Activated CD8-positive, alpha-beta memory T cell treated with anti-CD3 and anti-CD28 coated beads for 1 hour (primary cell): ENCODE data around the gene B3GAT2.

Experiments
- DNase-seq, 2 donors: peaks; one replicate each; pipeline ENCODE4 v3.0.0-alpha.2; 2020; ENCODE audit warnings: low read depth in 1 of 2; ENCODE audit errors: extremely low read depth in 1 of 2

Gene B3GAT2

GRCh38 chr6:70900047-70900446 lies 56.8 kb downstream of the B3GAT2 start:
- no peak for DNase-seq

GRCh38 chr6:70894001-70894400 lies 62.9 kb downstream of the B3GAT2 start:
- no peak for DNase-seq

GRCh38 chr6:70889270-70889669 lies 67.6 kb downstream of the B3GAT2 start:
- no peak for DNase-seq

DNA sequence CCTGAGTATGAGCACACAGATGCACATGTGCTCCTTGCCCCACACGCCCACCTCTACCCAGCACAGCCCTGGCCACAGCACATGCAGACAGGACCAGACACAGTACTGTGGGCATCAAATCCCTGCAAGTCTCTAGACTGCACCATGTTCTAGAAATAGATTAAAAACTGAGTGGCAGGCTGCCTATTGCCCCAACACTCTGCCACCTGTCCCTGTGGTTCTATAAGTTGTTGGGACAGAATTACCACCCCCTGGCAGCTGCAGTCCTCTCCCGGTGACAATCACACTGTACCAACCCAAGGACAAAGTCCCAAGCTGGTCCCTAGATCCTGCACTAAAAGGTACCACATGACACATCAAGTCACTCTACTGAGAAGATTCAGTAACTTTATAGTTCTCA lies 70.2 kb downstream of the B3GAT2 start:
- DNase-seq = no peak

- DNase-seq = no peak
Measured at GRCh38 chr6:70886071-70886470, 70.8 kb downstream of the B3GAT2 start.

DNA sequence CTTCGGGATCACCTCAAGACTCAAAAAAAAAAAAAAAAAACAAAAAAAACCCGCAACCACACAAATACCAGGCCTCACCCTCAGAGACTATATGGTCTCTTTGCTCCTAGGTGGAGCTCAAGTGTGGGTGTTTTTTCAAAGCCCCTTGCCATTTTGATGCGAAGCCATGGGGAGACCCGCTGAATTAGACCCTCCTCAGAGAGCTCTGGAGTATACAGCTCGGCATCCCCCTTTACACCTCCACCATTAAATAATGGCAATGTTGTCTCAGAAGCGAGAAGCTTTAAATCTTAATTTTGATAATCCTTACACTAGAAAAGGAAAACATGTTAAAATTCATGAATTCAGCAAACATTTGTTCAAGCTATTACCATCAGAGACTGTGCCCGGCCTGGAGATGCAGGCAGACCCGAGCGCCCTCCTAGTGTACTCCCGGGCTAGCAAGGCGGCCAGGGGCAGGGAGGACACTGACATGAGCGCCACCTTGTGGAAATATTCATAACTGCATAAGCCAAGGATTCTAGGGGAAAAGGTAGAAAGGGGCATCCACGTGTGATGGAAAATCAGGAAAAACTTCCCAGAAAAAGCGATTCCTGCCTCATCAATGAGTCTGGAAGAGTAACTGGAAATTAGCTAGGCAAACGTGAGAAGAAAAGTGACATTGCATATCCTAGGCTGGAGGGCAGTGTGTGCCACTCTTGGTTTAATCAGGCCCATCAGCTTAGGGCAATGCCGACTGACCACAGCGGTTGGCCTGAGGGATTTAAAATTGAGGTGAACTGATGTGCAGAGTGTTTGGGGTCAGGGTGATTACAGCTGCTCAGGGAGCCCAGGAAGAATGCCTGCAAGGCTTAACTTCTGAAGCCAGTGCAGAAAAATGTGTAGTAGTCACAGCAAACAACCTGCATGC lies 72.5 kb downstream of the B3GAT2 start:
- peak; percentile 4 to 27 for DNase-seq

DNA sequence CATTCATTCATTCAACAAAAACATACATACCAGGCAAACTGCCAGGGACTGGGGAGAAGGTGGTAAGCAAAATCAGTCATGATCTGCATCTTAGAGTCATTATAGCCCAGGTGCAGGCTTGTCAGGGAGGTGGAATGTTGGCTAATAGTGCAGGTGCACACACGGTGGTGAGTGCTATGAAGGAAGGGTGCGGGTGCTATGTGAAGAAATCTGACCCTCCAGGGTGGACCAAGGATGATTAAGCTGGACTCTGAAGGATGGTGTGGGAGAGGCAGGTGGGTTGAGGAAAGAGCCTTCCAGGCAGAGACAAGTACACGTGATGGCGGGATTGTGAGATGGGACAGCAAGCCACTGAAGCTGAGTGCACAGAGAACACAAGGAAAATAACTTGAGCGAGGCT lies 77.4 kb downstream of the B3GAT2 start:
- DNase-seq = no peak

DNA sequence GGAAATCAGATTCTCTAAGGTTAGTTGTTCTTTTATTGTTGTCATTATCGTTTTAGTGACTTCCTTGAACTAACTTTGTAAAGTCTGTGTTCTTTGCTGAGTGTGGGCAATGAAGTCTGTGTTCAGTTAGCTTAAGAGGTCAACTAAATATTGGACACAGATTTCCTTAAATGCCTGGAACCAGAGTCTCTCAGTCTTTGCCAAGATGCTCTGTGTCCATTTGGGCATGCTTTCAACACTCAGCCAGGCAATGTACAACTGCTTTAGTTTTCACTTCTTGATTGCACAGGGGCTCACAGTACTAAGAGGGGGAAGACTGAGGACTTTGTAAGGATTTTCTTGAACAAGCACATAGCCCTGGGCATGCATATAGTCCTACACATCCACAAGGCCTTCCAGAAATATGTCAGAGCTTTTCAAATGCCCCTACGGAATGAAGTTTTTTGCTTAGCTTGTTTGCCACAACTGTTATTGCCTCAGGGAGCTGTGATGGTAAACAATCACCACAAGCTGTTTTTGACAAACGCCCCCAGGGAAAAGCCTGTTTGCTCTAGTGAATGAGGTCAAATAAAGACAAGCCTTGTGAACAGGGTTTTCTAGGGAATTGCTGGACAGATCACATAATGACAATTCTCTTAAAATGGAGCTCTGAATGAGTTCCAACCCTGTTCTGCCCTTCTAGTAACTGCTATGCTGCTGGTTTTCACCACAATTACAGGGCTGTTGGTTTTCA lies 82.5 kb downstream of the B3GAT2 start:
- DNase-seq = no peak

DNA sequence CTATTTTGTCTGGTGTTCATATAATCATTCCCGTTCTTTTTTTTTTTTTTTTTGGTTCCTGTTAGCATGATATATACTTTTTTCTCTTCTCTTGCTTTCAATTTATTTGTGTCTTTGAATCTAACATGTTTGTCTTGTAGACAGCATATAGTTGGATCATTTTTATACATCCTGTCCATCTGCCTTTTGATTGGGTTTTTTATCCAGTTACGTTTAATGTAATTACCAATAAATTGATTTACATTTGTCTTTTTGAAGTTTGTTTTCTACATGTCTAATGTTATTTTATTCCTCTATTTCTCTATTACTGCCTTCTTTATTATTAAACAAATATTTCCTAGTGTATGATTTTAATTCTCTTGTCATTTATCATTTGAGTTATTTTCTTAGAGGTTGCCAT lies 84.4 kb downstream of the B3GAT2 start:
- no peak for DNase-seq

DNA sequence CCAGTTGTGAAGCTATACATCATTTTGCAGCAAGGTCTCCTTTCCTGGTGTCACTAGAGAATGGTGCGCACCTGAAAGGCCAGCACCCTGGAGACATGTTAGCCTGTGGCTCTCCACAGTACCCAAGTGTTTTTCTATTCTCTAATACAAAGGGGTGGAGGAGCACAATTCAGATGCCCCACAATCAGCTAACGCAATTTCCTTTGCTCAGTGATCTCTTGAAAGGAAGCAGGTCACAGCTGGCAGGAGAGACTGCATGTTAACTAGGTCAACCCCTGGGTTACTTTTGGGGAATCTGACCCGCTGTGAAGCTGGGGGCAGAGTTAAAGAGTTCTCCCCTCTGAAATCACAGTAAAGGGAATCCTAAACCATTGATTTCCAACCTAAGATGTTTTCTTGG lies 92.5 kb downstream of the B3GAT2 start:
- no peak for DNase-seq

- no peak for DNase-seq
Measured at GRCh38 chr6:70863343-70863742, 93.5 kb downstream of the B3GAT2 start.

DNA sequence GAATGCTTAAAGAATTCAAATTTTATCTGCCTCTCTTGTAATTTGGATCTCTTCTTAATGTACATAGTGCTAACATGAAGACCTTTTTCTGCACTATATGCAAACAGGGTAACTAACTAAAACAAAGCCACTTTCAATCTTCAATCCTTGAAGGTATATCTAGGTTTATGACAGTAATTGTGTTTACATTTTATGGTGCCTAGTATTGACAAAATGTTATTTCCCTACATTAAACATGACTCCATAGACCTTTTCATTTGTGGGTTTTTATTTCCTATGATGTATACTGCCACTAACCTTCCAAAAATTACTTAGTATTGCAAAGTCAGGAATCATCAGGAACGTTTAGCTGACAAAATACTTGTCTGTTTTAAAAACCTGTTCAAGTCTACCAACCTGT lies 95.9 kb downstream of the B3GAT2 start:
- DNase-seq = no peak

GRCh38 chr6:70860045-70860444 lies 96.8 kb downstream of the B3GAT2 start:
- DNase-seq = no peak

DNA sequence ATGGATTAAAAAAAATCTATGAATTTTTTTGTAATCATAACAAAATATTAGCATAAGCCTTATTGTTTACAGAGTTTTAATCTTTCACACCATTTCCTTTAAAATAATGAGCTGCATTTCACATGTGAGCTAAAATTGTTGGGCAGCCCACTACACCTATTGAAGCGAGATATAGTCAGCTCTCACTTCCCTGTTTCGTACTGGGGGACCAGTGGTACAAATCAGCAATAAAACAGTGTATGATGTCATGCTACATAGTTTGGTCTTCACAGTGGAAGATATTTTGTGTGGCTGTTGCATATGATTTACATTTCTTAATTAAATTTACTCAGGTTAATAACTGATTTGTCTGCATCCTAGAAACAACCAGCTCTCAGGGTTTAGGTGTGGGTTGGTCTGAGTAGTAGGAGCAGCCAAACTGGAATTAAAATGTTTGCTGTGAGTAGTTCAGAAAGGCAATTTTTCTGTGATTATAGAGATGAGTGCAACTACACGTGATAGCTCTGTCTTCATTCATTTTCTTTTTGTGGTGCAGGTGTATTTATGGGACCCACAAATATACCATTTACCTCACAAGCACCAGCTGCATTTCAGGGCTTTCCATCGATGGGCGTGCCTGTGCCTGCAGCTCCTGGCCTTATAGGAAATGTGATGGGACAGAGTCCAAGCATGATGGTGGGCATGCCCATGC lies 99.3 kb downstream of the B3GAT2 start:
- no peak for DNase-seq

GRCh38 chr6:70852667-70853246 lies 104.1 kb downstream of the B3GAT2 start:
- no peak for DNase-seq

DNA sequence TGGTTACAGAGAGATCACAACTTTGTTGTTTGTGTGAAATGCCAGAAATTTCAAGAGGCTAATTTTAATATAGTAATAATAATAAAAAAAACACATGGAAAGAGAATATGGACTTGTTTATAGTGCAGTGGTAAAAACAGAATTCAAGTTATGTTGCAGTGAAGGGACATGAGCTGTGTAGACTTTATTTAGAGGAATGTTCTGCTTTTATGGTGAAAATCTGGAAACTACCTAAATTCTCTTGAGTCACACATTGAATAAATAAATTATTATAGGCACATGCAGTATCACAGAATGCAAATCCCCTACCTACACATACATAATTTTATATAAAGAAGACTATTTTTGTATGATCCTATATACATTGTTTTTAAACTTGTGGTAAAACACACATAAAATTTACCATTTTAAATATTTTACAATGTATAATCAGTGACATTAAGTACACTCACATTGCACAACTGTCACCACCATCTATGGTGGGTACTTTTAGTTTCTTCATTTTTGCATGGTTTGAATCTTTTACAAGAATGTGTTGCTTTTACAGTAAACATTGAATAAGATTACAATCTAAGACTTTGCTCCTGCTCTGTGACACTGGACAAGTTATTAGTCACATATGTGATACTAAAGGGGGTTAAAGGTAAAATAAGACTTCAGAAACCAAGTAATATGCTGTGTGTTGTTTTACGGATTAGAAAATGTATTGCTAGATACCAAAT lies 107.4 kb downstream of the B3GAT2 start:
- no peak for DNase-seq

- DNase-seq = no peak
Measured at GRCh38 chr6:70847106-70848084, 109.5 kb downstream of the B3GAT2 start.

DNA sequence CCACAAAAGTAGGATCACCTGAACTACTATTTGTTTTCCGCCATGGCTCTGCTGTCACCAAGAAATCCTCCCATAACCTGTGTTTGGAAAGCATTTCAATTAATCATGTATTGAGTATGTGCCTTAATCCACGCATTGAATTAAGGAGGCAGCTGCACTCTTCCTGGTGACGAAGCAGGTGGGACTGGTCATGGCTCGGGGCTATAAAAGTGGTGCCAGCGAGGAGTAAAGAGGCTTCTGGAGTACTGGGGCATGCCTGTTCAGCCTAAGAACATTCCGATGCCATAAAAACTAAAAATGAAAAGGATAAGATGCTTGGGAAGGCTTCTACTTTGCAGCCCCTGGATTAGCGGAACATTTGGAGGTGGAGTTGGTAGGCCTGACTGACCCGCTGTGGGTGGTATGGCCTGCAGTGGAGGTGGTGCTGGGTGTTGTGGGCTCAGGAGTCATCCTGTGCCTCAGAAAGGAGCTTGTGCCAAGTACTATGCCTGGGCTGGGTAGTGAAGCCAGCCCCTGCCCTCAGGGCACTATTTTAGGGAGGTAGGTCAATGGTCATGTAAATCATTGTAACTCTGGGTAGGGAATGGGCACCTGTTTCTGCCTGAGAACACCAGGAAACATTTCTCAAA lies 110.5 kb downstream of the B3GAT2 start:
- DNase-seq = no peak

- DNase-seq = no peak
Measured at GRCh38 chr6:70844301-70844700, 112.6 kb downstream of the B3GAT2 start.
